Pancreas (tissue), 10 donors: ENCODE measurements around the gene PTPRG. TPM values are rescaled to one million over a fixed set of nuclear protein-coding genes. Genes with fewer than 3 reads are reported as not detected.
"Not testable (repeated sequence)": the region's sequence is repeated elsewhere in the genome, so short reads cannot be mapped to it uniquely, and the experiment has no call there.

Experiments
- ATAC-seq, 4 donors: fragments of 200-7000 bp; cut with Tn5 transposase; one replicate each; pipeline versions ENCODE4 v1.8.0 to v1.9.1; 2020; ENCODE audit warnings: mild to moderate bottlenecking in 4 of 4, moderate library complexity in 4 of 4
- DNase-seq, 6 donors: peaks; one replicate each; pipeline ENCODE4 v3.0.0-alpha.2; 2020
- FAIRE-seq: peaks from 2 replicates; lab custom pipeline; 2012; peaks lifted over from hg19 to GRCh38; lab: Jason Lieb, UNC
- H3K27ac ChIP-seq, 4 donors: fragments of 200-600 bp; sonication (generic); 1 replicate in 3 of 4; 2 replicates in 1 of 4; pipeline versions ENCODE4 v1.5.0 to v1.8.0; 2020
- H3K27me3 ChIP-seq, 4 donors: fragments of 200-600 bp; one replicate each; pipeline ENCODE4 v1.8.0; 2021
- H3K36me3 ChIP-seq, 3 donors: fragments of 200-600 bp; sonication (generic) in 1 of 3; one replicate each; pipeline versions ENCODE4 v1.5.0 to v1.8.0; 2020 to 2021
- H3K4me1 ChIP-seq, 3 donors: fragments of 200-600 bp; one replicate each; pipeline ENCODE4 v1.8.0; 2021
- H3K4me3 ChIP-seq, 4 donors: fragments of 200-600 bp; sonication (generic) in 2 of 4; one replicate each; pipeline versions ENCODE4 v1.5.0 to v1.8.0; 2020 to 2021
- H3K9me3 ChIP-seq, 4 donors: fragments of 200-600 bp; one replicate each; pipeline ENCODE4 v1.8.0; 2021
- WGBS, 2 donors: extraction: QIAGEN DNeasy Blood & Tissue Kit; methylation state at CpG; one replicate each; pipeline ENCODE4 v1.1.7; 2013; 5-methylcytosine and 5-hydroxymethylcytosine counted together
- intact Hi-C, 3 donors: fragments of 100-400 bp; cut with DNase I; formaldehyde crosslinking; loops; one replicate each; pipeline versions ENCODE4 v1.11.1 to v1.14.2; 2022
- polyA plus RNA-seq, 2 donors: library from polyadenylated mRNA; stranded (reverse); fragments of 200-250 nt; gene quantifications; one replicate each; pipeline ENCODE4 v1.2.3, GENCODE V29; 2013
- total RNA-seq, 6 donors: library from RNA; stranded (reverse); fragmentation: NEBNext Ultra II Directional in 4 of 6; extraction: Animal tissue kit (Norgen Biotek cat#: 25700) in 4 of 6; gene quantifications; one replicate each; pipeline versions ENCODE4 v1.2.1 to v1.2.4, GENCODE V29; 2021 to 2023
- TF ChIP-seq, protein P1 (sequence below), 4 donors: fragments of 200-600 bp; sonication (generic) in 3 of 4; IDR thresholded peaks; one replicate each; pipeline versions ENCODE4 v1.5.0 to v1.8.0; 2021; ENCODE audit warnings: antibody characterized with exemption in 4 of 4
- donor health status: healthy with polysubstance abuse.
- donor health status: DM: no; HTN: no; CAD: no; lungs with moderate emphysema.
- donor health status: DM: no; HTN: no; CAD: no.
- donor health status: control.
- donor health status: control.
- donor health status: Bipolar disorder and iron deficiency.
- donor health status: DM: yes; HTN: yes; CAD: no.
- donor health status: DM: no; HTN: no; CAD: no.
- donor health status: DM: no; HTN: no; CAD: no.
- donor health status: DM: yes; HTN: yes; CAD: no.

The PTPRG gene
- total and polyA plus RNA-seq, 8 donors, result 2.8 to 20.5 (median 9.5) TPM

- TF ChIP-seq, protein P1, sequence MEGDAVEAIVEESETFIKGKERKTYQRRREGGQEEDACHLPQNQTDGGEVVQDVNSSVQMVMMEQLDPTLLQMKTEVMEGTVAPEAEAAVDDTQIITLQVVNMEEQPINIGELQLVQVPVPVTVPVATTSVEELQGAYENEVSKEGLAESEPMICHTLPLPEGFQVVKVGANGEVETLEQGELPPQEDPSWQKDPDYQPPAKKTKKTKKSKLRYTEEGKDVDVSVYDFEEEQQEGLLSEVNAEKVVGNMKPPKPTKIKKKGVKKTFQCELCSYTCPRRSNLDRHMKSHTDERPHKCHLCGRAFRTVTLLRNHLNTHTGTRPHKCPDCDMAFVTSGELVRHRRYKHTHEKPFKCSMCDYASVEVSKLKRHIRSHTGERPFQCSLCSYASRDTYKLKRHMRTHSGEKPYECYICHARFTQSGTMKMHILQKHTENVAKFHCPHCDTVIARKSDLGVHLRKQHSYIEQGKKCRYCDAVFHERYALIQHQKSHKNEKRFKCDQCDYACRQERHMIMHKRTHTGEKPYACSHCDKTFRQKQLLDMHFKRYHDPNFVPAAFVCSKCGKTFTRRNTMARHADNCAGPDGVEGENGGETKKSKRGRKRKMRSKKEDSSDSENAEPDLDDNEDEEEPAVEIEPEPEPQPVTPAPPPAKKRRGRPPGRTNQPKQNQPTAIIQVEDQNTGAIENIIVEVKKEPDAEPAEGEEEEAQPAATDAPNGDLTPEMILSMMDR (IDR thresholded peaks at IDR 0.05), result no peak
- ATAC-seq, result no peak
- WGBS, 2 donors, result 64 to 88% methylated on average over 1 of the region's 1 CpG
Measured at GRCh38 chr3:61701011-61701410, 139.6 kb downstream of the PTPRG start.

DNA sequence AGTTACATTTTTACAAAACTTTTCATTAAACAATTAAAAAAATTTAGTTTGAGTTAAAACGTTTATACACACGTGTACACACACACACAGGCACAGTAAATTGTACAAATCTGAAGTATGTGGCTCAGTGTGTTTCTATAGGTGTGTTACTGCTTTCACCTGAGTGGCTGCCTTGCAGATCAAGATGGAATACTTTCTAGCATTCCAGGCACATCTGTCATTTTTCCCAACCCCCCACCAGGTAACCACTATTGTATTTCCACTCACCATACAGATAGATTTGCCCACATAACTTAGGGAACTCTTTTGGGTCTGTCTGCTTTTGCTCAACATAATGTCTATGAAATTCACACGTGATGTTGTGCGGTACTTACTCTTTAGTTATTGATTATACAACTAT, 141.1 kb downstream of the PTPRG start:
- ATAC-seq, result no peak
- TF ChIP-seq, protein P1 (IDR thresholded peaks at IDR 0.05), result no peak
- peaks cover 0 to 3% (median 0%) of the 10 kb centered on the region in 3 donors for H3K4me1 ChIP-seq
- no peak overlapping the region for H3K4me3 ChIP-seq
- 55 to 56% methylated on average over 4 of the region's 4 CpGs for WGBS, 2 donors
- no peak for DNase-seq
- H3K27me3 ChIP-seq, result no peaks in the 10 kb centered on the region
- intact Hi-C loops, result no loop called here
- no peak for FAIRE-seq
- H3K9me3 ChIP-seq, result no peaks in the 10 kb centered on the region
- no peak overlapping the region for H3K27ac ChIP-seq
- H3K36me3 ChIP-seq, result no peaks in the 10 kb centered on the region

More at GRCh38 chr3:61701011-61701410, 139.6 kb downstream of the PTPRG start:
- Histone ChIP-seq H3K9me3 (no peaks in the 10 kb centered on the region), H3K27ac (no peak overlapping the region), H3K27me3 (no peaks in the 10 kb centered on the region), H3K4me1 (peaks cover 0 to 3% (median 0%) of the 10 kb centered on the region in 3 donors), H3K4me3 (no peak overlapping the region), H3K36me3 (no peaks in the 10 kb centered on the region)
- FAIRE-seq (no peak), DNase-seq (no peak)
- intact Hi-C loops, result no loop called here

DNA sequence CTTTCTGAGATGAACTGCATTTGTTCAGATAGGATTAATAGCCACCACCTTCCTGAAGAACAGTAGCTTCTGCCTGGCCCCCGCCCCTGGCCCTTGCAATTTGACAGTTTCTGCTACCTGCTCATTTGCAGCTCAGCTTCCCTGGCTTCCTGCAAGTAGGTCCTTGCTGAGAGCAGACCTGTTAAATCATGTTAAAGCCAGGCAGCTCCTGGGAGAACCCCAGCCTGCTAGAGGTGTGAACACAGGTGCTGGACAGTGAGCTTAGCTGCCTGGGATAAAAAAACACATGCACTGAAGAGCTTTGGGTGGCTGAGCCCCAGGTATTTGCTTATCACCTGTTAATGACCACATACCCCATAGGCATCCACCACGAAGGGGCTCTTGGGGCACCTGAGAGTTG, 143.4 kb downstream of the PTPRG start:
- Histone ChIP-seq H3K4me3 (no peak overlapping the region), H3K9me3 (no peaks in the 10 kb centered on the region), H3K27me3 (no peaks in the 10 kb centered on the region), H3K36me3 (no peaks in the 10 kb centered on the region), H3K27ac (no peak overlapping the region), H3K4me1 (peaks cover 0 to 3% (median 0%) of the 10 kb centered on the region in 3 donors)
- WGBS, 2 donors, result 68 to 73% methylated on average over 2 of the region's 2 CpGs
- ATAC-seq (no peak), FAIRE-seq (no peak), DNase-seq (no peak)
- intact Hi-C loops, result no loop called here
- TF ChIP-seq, protein P1 (IDR thresholded peaks at IDR 0.05), result no peak

GRCh38 chr3:61707492-61707891, 146.1 kb downstream of the PTPRG start:
- no peaks in the 10 kb centered on the region for H3K27me3 ChIP-seq
- intact Hi-C loops, result no loop called here
- no peaks in the 10 kb centered on the region for H3K9me3 ChIP-seq
- H3K27ac ChIP-seq, result no peak overlapping the region
- TF ChIP-seq, protein P1 (IDR thresholded peaks at IDR 0.05), result no peak
- DNase-seq (no peak), FAIRE-seq (no peak), ATAC-seq (no peak)
- H3K4me3 ChIP-seq, result no peak overlapping the region
- H3K4me1 ChIP-seq, result peaks cover 0 to 3% (median 0%) of the 10 kb centered on the region in 3 donors
- H3K36me3 ChIP-seq, result no peaks in the 10 kb centered on the region
- WGBS, 2 donors, result 99 to 100% methylated on average over 1 of the region's 1 CpG

GRCh38 chr3:61710920-61711319, 149.5 kb downstream of the PTPRG start:
- H3K36me3 ChIP-seq, H3K4me3 ChIP-seq, DNase-seq, H3K27me3 ChIP-seq, intact Hi-C loops, H3K4me1 ChIP-seq, H3K9me3 ChIP-seq, FAIRE-seq, ATAC-seq, H3K27ac ChIP-seq: not testable (repeated sequence)
- 85 to 93% methylated on average over 3 of the region's 3 CpGs for WGBS, 2 donors
